Measurements from ENCODE around the gene BEND5. TPM values are rescaled to one million over a fixed set of nuclear protein-coding genes. Genes with fewer than 3 reads are reported as not detected.

BEND5 gene
- total and polyA plus RNA-seq, 10 of the 15 experiments (the other 5 are each of a cell fraction or from before 2014, with no cell fraction given) = 0.26 TPM; not detected in 9

DNA sequence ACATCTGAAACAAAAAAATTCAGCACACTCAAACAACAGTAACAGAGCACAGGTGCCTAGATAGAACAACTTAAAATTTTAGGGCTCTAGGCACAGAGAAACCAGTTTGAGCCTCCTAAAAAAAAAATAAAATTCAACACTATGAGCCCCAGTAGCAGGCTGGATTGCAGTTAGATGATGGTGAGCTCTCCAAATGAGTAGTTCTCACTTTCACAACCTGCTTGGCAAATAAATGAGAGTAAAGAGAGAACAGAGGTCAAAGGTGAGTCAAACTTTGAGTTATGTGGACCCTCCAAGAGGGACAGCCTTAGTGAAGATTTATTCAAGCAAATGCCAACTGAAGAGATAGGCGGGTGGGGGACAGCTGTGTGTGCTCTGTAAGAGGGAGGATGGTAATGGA, 3.6 kb downstream of the BEND5 start (continued):
- no peak for TF ChIP-seq CUX1 (IDR thresholded peaks at IDR 0.05; ENCODE audit: insufficient replicate concordance, low read depth, low read length)
- TF ChIP-seq SREBF2 (IDR thresholded peaks at IDR 0.05; ENCODE audit: low read length) = no peak

- ChIA-PET SMC1A (ENCODE audit: uncharacterized antibody, unreplicated experiment) (interaction anchor here (1.3 kb wide), 1 partner anchor 45 kb away, joined by 3 read pairs; no protein-coding TSS in a partner anchor), POLR2A (no interaction called here), RAD21 (ENCODE audit: unreplicated experiment) (no interaction called here), CTCF (no interaction called here)
- ATAC-seq (no peak), FAIRE-seq (no peak), DNase-seq (ENCODE audit: low read depth, low spot score) (no peak)
- H2AFZ ChIP-seq (ENCODE audit: control insufficient read depth, low read depth, low read length) = no peak overlapping the region
- no TSS peak for BruUV-seq (replicated peaks)
- H4K20me1 ChIP-seq (ENCODE audit: control insufficient read depth, insufficient read depth) = no peaks in the 10 kb centered on the region
- WGBS (ENCODE audit: insufficient coverage, insufficient replicate concordance, low lambda C conversion rate, missing lambda C conversion rate) = 74% methylated on average over 2 of the region's 2 CpGs
- no peaks in the 10 kb centered on the region for H3K79me2 ChIP-seq (ENCODE audit: control insufficient read depth, insufficient read depth, low read length)
- H3K4me1 ChIP-seq (ENCODE audit: control insufficient read depth, insufficient read depth, low read length) = no peaks in the 10 kb centered on the region
- in situ Hi-C loops (cut with MboI) (no loop called here), intact Hi-C loops (cut with micrococcal nuclease; ENCODE audit: unreplicated experiment) (no loop called here)
- H3K9me3 ChIP-seq (replicated peaks; ENCODE audit: control insufficient read depth, insufficient read depth, low read length) = no peaks in the 10 kb centered on the region
- no peak overlapping the region for H3K4me3 ChIP-seq
- H3K9ac ChIP-seq (ENCODE audit: control insufficient read depth, insufficient read depth, low read length) = no peak overlapping the region
- no peak overlapping the region for H3K27ac ChIP-seq (ENCODE audit: control insufficient read depth, insufficient read depth)
- no peaks in the 10 kb centered on the region for H3K36me3 ChIP-seq (ENCODE audit: control insufficient read depth in 2 of 2, insufficient read depth in 2 of 2, low read length in 1 of 2)
- H3K4me2 ChIP-seq (ENCODE audit: control insufficient read depth, insufficient read depth) = no peak overlapping the region
- H3K27me3 ChIP-seq (replicated peaks in 1 of 2; ENCODE audit: control insufficient read depth in 2 of 2, insufficient read depth in 2 of 2, low read length in 1 of 2) = peaks cover 5 to 13% of the 10 kb centered on the region in 2 experiments; a peak in 3 of 4 replicates
- no peak for TF ChIP-seq NFIC (IDR thresholded peaks at IDR 0.05; ENCODE audit: low read depth, low read length)
- TF ChIP-seq HSF1 (IDR thresholded peaks at IDR 0.05; ENCODE audit: low read depth, low read length) = no peak
- no peak for TF ChIP-seq CBFB (IDR thresholded peaks at IDR 0.05; ENCODE audit: low read depth)
- TF ChIP-seq MEF2A (IDR thresholded peaks at IDR 0.05; ENCODE audit: insufficient read depth, low read depth, low read length) = no peak
- TF ChIP-seq CHD4 (IDR thresholded peaks at IDR 0.05) = no peak
- no peak for TF ChIP-seq USF1 (IDR thresholded peaks at IDR 0.05; ENCODE audit: borderline replicate concordance, extremely low read length, insufficient read depth, low read depth, low read length)
- no peak for TF ChIP-seq RCOR1 (conservative IDR thresholded peaks at IDR 0.05; ENCODE audit: low read depth, low read length)
- no peak for TF ChIP-seq POLR2A (IDR thresholded peaks at IDR 0.05; ENCODE audit: low read depth, low read length)
- no peak for TF ChIP-seq EZH2 (IDR thresholded peaks at IDR 0.05; ENCODE audit: borderline replicate concordance, control insufficient read depth, low read depth, low read length)
- TF ChIP-seq PML (IDR thresholded peaks at IDR 0.05; ENCODE audit: low read length) = no peak
- TF ChIP-seq IKZF2 (IDR thresholded peaks at IDR 0.05) = no peak
- no peak for TF ChIP-seq ZNF217 (IDR thresholded peaks at IDR 0.05)
- no peak for TF ChIP-seq NRF1 (conservative IDR thresholded peaks at IDR 0.05; ENCODE audit: low read depth, low read length)
- TF ChIP-seq BACH1 (IDR thresholded peaks at IDR 0.05; ENCODE audit: borderline replicate concordance) = no peak
Measured at GRCh38 chr1:48772211-48772610, 4.5 kb downstream of the BEND5 start.

All from GM12878 (cell line).